Measurements from ENCODE around the gene PCDHGC5. TPM values are rescaled to one million over a fixed set of nuclear protein-coding genes. Genes with fewer than 3 reads are reported as not detected.

PCDHGC5 gene
- total RNA-seq, 2 experiments from 2014 or later, result 4.4 to 5.0 TPM

DNA sequence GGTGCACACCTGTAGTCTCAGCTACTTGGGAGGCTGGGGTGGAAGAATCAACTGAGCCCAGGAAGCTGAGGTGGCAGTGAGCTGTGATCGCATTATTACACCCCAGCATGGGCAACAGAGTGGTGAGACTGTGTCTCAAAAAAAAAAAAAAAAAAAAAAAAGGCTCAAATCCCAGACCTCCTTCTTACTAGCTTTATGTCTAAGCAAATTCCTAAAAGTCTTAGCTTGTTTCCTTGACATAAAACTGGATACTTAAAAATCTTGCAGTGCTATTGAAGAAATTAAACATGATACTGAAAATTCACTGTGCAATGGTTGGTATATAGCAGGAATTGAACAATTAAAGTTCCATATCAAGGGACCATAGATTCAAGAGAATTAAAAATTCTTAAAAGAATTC lies 45.0 kb downstream of the PCDHGC5 start:
- H3K9me3 ChIP-seq (ENCODE audit: low read length), result no peaks in the 10 kb centered on the region
- no peaks in the 10 kb centered on the region; the same call in 1 of the 2 replicates for H3K79me2 ChIP-seq (ENCODE audit: insufficient read depth, low read depth, low read length)
- peaks cover 33% of the 10 kb centered on the region for H3K4me1 ChIP-seq (ENCODE audit: insufficient read depth, low read length, poor library complexity, severe bottlenecking)
- no peak overlapping the region for H3K4me2 ChIP-seq (ENCODE audit: low read length)
- DNase-seq (ENCODE audit: low spot score), result no peak
- no peaks in the 10 kb centered on the region for H3K9me2 ChIP-seq (ENCODE audit: insufficient read depth, low read length)
- no TSS peak for BruUV-seq (replicated peaks)
- TF ChIP-seq, protein P1, sequence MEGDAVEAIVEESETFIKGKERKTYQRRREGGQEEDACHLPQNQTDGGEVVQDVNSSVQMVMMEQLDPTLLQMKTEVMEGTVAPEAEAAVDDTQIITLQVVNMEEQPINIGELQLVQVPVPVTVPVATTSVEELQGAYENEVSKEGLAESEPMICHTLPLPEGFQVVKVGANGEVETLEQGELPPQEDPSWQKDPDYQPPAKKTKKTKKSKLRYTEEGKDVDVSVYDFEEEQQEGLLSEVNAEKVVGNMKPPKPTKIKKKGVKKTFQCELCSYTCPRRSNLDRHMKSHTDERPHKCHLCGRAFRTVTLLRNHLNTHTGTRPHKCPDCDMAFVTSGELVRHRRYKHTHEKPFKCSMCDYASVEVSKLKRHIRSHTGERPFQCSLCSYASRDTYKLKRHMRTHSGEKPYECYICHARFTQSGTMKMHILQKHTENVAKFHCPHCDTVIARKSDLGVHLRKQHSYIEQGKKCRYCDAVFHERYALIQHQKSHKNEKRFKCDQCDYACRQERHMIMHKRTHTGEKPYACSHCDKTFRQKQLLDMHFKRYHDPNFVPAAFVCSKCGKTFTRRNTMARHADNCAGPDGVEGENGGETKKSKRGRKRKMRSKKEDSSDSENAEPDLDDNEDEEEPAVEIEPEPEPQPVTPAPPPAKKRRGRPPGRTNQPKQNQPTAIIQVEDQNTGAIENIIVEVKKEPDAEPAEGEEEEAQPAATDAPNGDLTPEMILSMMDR (conservative IDR thresholded peaks at IDR 0.05; ENCODE audit: low read length), result no peak
- TF ChIP-seq EZH2phosphoT487 (IDR thresholded peaks at IDR 0.05; ENCODE audit: borderline replicate concordance, low read depth, low read length), result no peak
- H4K20me1 ChIP-seq (ENCODE audit: insufficient read depth, low read length), result no peaks in the 10 kb centered on the region
- H3K36me3 ChIP-seq (ENCODE audit: insufficient read depth, low read length), result peaks cover 60% of the 10 kb centered on the region
- H3K4me3 ChIP-seq (ENCODE audit: low read depth, low read length, poor library complexity, severe bottlenecking), result no peak overlapping the region
- intact Hi-C loops (cut with micrococcal nuclease; ENCODE audit: unreplicated experiment), result no loop called here
- POLR2A ChIA-PET, result interaction anchor here (0.6 to 1.3 kb wide), 9 partner anchors 12 to 213 kb away, joined by 3 to 9 read pairs (median 3); partner anchors contain the start of gene TAF7
- no peak overlapping the region for H3K27ac ChIP-seq (ENCODE audit: low read depth, low read length, poor library complexity, severe bottlenecking)
- CTCF ChIA-PET (ENCODE audit: unreplicated experiment), result interaction anchor here (0.6 kb wide), 1 partner anchor 55 kb away, joined by 7 read pairs; no protein-coding TSS in a partner anchor
- no peak overlapping the region for H2AFZ ChIP-seq (ENCODE audit: low read length)

DNA sequence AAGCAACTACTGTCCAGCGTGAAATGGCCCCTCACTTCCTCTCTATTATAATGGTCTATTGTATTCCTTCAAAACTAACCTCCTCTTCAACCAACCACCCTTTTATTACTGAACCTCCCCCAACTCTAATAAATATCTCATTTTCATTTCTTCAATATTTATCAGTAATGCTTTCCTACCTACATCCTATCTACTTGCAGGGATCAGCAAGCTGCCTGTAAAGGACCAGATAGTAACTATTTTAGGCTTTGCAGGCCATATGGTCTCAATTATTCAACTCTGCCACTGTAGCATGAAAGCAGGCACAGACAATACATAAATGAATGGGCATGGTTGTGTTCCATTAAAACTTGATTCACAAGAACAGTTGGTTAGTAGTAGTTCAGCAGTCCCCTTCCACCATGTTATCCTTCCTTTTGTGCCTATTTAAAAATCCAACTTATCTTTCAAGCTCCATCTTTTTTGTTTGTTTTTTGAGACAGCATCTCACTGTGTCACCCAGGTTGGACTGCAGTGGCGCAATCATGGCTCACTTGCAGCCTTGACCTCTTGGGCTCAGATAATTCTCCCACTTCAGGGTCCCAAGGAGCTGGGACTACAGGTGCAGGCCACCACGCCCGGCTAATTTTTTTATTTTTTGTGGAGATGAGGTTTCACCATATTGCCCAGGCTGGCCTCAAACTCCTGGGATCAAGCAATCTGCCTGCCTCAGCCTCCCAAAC lies 45.8 kb downstream of the PCDHGC5 start:
- Histone ChIP-seq H2AFZ (ENCODE audit: low read length) (no peak overlapping the region), H3K4me2 (ENCODE audit: low read length) (no peak overlapping the region), H3K79me2 (ENCODE audit: insufficient read depth, low read depth, low read length) (no peaks in the 10 kb centered on the region), H3K4me3 (ENCODE audit: low read depth, low read length, poor library complexity, severe bottlenecking) (no peak overlapping the region), H3K27ac (ENCODE audit: low read depth, low read length, poor library complexity, severe bottlenecking) (no peak overlapping the region), H4K20me1 (ENCODE audit: insufficient read depth, low read length) (no peaks in the 10 kb centered on the region), H3K36me3 (ENCODE audit: insufficient read depth, low read length) (peaks cover 65% of the 10 kb centered on the region), H3K9me2 (ENCODE audit: insufficient read depth, low read length) (no peaks in the 10 kb centered on the region), H3K9me3 (ENCODE audit: low read length) (no peaks in the 10 kb centered on the region), H3K4me1 (ENCODE audit: insufficient read depth, low read length, poor library complexity, severe bottlenecking) (peaks cover 25% of the 10 kb centered on the region)
- intact Hi-C loops (cut with micrococcal nuclease; ENCODE audit: unreplicated experiment), result no loop called here
- CTCF ChIA-PET (ENCODE audit: unreplicated experiment), result interaction anchor here (0.6 kb wide), 1 partner anchor 56 kb away, joined by 7 read pairs; no protein-coding TSS in a partner anchor
- DNase-seq (ENCODE audit: low spot score), result no peak
- no TSS peak for BruUV-seq (replicated peaks)
- TF ChIP-seq EZH2phosphoT487 (IDR thresholded peaks at IDR 0.05; ENCODE audit: borderline replicate concordance, low read depth, low read length), result no peak
- TF ChIP-seq, protein P1 (conservative IDR thresholded peaks at IDR 0.05; ENCODE audit: low read length), result no peak
- POLR2A ChIA-PET, result interaction anchor here (0.6 to 1.3 kb wide), 10 partner anchors 11 to 170 kb away, joined by 3 to 9 read pairs (median 4); no protein-coding TSS in a partner anchor

Other genes starting within 250 kb of the PCDHGC5 start
- not detected in 2 replicates for gene PCDHB15, start 243.7 kb upstream of the PCDHGC5 start, total RNA-seq (2014; rRNA removed; shearing (Covaris generic))
- not detected in 2 replicates for gene PCDHB15, start 243.7 kb upstream of the PCDHGC5 start, total RNA-seq (2022)
- gene SLC25A2, start 185.0 kb upstream of the PCDHGC5 start, total RNA-seq (2014; rRNA removed; shearing (Covaris generic)), result 0.16 and 0.95 TPM in 2 replicates
- 0.70 and 1.6 TPM in 2 replicates for gene SLC25A2, start 185.0 kb upstream of the PCDHGC5 start, total RNA-seq (2022)
- 115 and 126 TPM in 2 replicates for gene TAF7, start 168.3 kb upstream of the PCDHGC5 start, total RNA-seq (2014; rRNA removed; shearing (Covaris generic))
- gene TAF7, start 168.3 kb upstream of the PCDHGC5 start, total RNA-seq (2022), result 103 and 113 TPM in 2 replicates
- 1.3 and 1.8 TPM in 2 replicates for gene PCDHGA1, start 158.6 kb upstream of the PCDHGC5 start, total RNA-seq (2014; rRNA removed; shearing (Covaris generic))
- gene PCDHGA1, start 158.6 kb upstream of the PCDHGC5 start, total RNA-seq (2022), result 1.7 and 1.9 TPM in 2 replicates
- 0.19 and 0.51 TPM in 2 replicates for gene PCDHGA2, start 150.3 kb upstream of the PCDHGC5 start, total RNA-seq (2014; rRNA removed; shearing (Covaris generic))
- 0.74 and 1.1 TPM in 2 replicates for gene PCDHGA2, start 150.3 kb upstream of the PCDHGC5 start, total RNA-seq (2022)
- gene PCDHGA3, start 145.3 kb upstream of the PCDHGC5 start, total RNA-seq (2014; rRNA removed; shearing (Covaris generic)), result 0.21 and 0.25 TPM in 2 replicates
- 0.36 and 0.65 TPM in 2 replicates for gene PCDHGA3, start 145.3 kb upstream of the PCDHGC5 start, total RNA-seq (2022)
- 2.8 and 4.1 TPM in 2 replicates for gene PCDHGB1, start 139.0 kb upstream of the PCDHGC5 start, total RNA-seq (2014; rRNA removed; shearing (Covaris generic))
- 2.8 and 3.0 TPM in 2 replicates for gene PCDHGB1, start 139.0 kb upstream of the PCDHGC5 start, total RNA-seq (2022)
- 1.9 and 3.5 TPM in 2 replicates for gene PCDHGA4, start 134.1 kb upstream of the PCDHGC5 start, total RNA-seq (2014; rRNA removed; shearing (Covaris generic))
- 1.8 and 1.9 TPM in 2 replicates for gene PCDHGA4, start 134.1 kb upstream of the PCDHGC5 start, total RNA-seq (2022)
- 8.3 and 9.3 TPM in 2 replicates for gene PCDHGB2, start 129.1 kb upstream of the PCDHGC5 start, total RNA-seq (2014; rRNA removed; shearing (Covaris generic))
- gene PCDHGB2, start 129.1 kb upstream of the PCDHGC5 start, total RNA-seq (2022), result 9.2 and 10.9 TPM in 2 replicates
- 5.2 and 6.1 TPM in 2 replicates for gene PCDHGA5, start 124.9 kb upstream of the PCDHGC5 start, total RNA-seq (2014; rRNA removed; shearing (Covaris generic))
- 4.6 and 4.9 TPM in 2 replicates for gene PCDHGA5, start 124.9 kb upstream of the PCDHGC5 start, total RNA-seq (2022)
- 3.5 and 5.8 TPM in 2 replicates for gene PCDHGB3, start 118.8 kb upstream of the PCDHGC5 start, total RNA-seq (2014; rRNA removed; shearing (Covaris generic))
- gene PCDHGB3, start 118.8 kb upstream of the PCDHGC5 start, total RNA-seq (2022), result 6.1 and 6.3 TPM in 2 replicates
- gene PCDHGA6, start 115.2 kb upstream of the PCDHGC5 start, total RNA-seq (2014; rRNA removed; shearing (Covaris generic)), result 6.3 and 7.2 TPM in 2 replicates
- gene PCDHGA6, start 115.2 kb upstream of the PCDHGC5 start, total RNA-seq (2022), result 5.5 and 6.2 TPM in 2 replicates
- 4.7 and 6.4 TPM in 2 replicates for gene PCDHGA7, start 106.3 kb upstream of the PCDHGC5 start, total RNA-seq (2014; rRNA removed; shearing (Covaris generic))
- 5.6 TPM in 2 replicates for gene PCDHGA7, start 106.3 kb upstream of the PCDHGC5 start, total RNA-seq (2022)
- gene PCDHGB4, start 101.4 kb upstream of the PCDHGC5 start, total RNA-seq (2014; rRNA removed; shearing (Covaris generic)), result 8.7 and 9.3 TPM in 2 replicates
- 6.5 and 6.9 TPM in 2 replicates for gene PCDHGB4, start 101.4 kb upstream of the PCDHGC5 start, total RNA-seq (2022)
- 5.0 and 5.3 TPM in 2 replicates for gene PCDHGA8, start 96.4 kb upstream of the PCDHGC5 start, total RNA-seq (2014; rRNA removed; shearing (Covaris generic))
- 3.8 and 4.7 TPM in 2 replicates for gene PCDHGA8, start 96.4 kb upstream of the PCDHGC5 start, total RNA-seq (2022)
- 3.8 and 5.1 TPM in 2 replicates for gene PCDHGB5, start 91.1 kb upstream of the PCDHGC5 start, total RNA-seq (2014; rRNA removed; shearing (Covaris generic))
- gene PCDHGB5, start 91.1 kb upstream of the PCDHGC5 start, total RNA-seq (2022), result 7.1 and 8.6 TPM in 2 replicates
- 3.7 and 5.9 TPM in 2 replicates for gene PCDHGA9, start 86.3 kb upstream of the PCDHGC5 start, total RNA-seq (2014; rRNA removed; shearing (Covaris generic))
- 5.2 and 5.7 TPM in 2 replicates for gene PCDHGA9, start 86.3 kb upstream of the PCDHGC5 start, total RNA-seq (2022)
- gene PCDHGB6, start 81.1 kb upstream of the PCDHGC5 start, total RNA-seq (2014; rRNA removed; shearing (Covaris generic)), result 3.2 and 4.7 TPM in 2 replicates
- 4.1 and 4.5 TPM in 2 replicates for gene PCDHGB6, start 81.1 kb upstream of the PCDHGC5 start, total RNA-seq (2022)
- 2.7 and 4.9 TPM in 2 replicates for gene PCDHGA10, start 76.1 kb upstream of the PCDHGC5 start, total RNA-seq (2014; rRNA removed; shearing (Covaris generic))
- gene PCDHGA10, start 76.1 kb upstream of the PCDHGC5 start, total RNA-seq (2022), result 3.4 and 3.9 TPM in 2 replicates
- gene PCDHGB7, start 71.4 kb upstream of the PCDHGC5 start, total RNA-seq (2014; rRNA removed; shearing (Covaris generic)), result 3.3 and 3.9 TPM in 2 replicates
- 4.5 and 5.4 TPM in 2 replicates for gene PCDHGB7, start 71.4 kb upstream of the PCDHGC5 start, total RNA-seq (2022)
- gene PCDHGA11, start 68.0 kb upstream of the PCDHGC5 start, total RNA-seq (2014; rRNA removed; shearing (Covaris generic)), result 4.8 and 6.8 TPM in 2 replicates
- gene PCDHGA11, start 68.0 kb upstream of the PCDHGC5 start, total RNA-seq (2022), result 3.4 and 4.1 TPM in 2 replicates
- 2.6 and 3.9 TPM in 2 replicates for gene PCDHGA12, start 58.6 kb upstream of the PCDHGC5 start, total RNA-seq (2014; rRNA removed; shearing (Covaris generic))
- gene PCDHGA12, start 58.6 kb upstream of the PCDHGC5 start, total RNA-seq (2022), result 3.0 and 3.4 TPM in 2 replicates
- gene PCDHGC3, start 13.1 kb upstream of the PCDHGC5 start, total RNA-seq (2014; rRNA removed; shearing (Covaris generic)), result 20.4 and 27.2 TPM in 2 replicates
- gene PCDHGC3, start 13.1 kb upstream of the PCDHGC5 start, total RNA-seq (2022), result 59.7 and 60.0 TPM in 2 replicates
- 6.3 and 8.4 TPM in 2 replicates for gene PCDHGC4, start 4.1 kb upstream of the PCDHGC5 start, total RNA-seq (2014; rRNA removed; shearing (Covaris generic))
- gene PCDHGC4, start 4.1 kb upstream of the PCDHGC5 start, total RNA-seq (2022), result 6.4 and 7.0 TPM in 2 replicates
- gene DIAPH1, start 129.9 kb downstream of the PCDHGC5 start, total RNA-seq (2014; rRNA removed; shearing (Covaris generic)), result 64.9 and 78.8 TPM in 2 replicates
- 143 and 174 TPM in 2 replicates for gene DIAPH1, start 129.9 kb downstream of the PCDHGC5 start, total RNA-seq (2022)
- 78.8 and 85.4 TPM in 2 replicates for gene HDAC3, start 147.8 kb downstream of the PCDHGC5 start, total RNA-seq (2014; rRNA removed; shearing (Covaris generic))
- gene HDAC3, start 147.8 kb downstream of the PCDHGC5 start, total RNA-seq (2022), result 83.6 and 85.3 TPM in 2 replicates
- gene RELL2, start 147.9 kb downstream of the PCDHGC5 start, total RNA-seq (2014; rRNA removed; shearing (Covaris generic)), result 28.0 and 29.8 TPM in 2 replicates
- gene RELL2, start 147.9 kb downstream of the PCDHGC5 start, total RNA-seq (2022), result 37.9 and 43.1 TPM in 2 replicates
- 31.9 and 49.0 TPM in 2 replicates for gene FCHSD1, start 162.3 kb downstream of the PCDHGC5 start, total RNA-seq (2014; rRNA removed; shearing (Covaris generic))
- gene FCHSD1, start 162.3 kb downstream of the PCDHGC5 start, total RNA-seq (2022), result 55.3 and 60.8 TPM in 2 replicates
- gene ARAP3, start 193.1 kb downstream of the PCDHGC5 start, total RNA-seq (2014; rRNA removed; shearing (Covaris generic)), result not detected in 2 replicates
- not detected in 2 replicates for gene ARAP3, start 193.1 kb downstream of the PCDHGC5 start, total RNA-seq (2022)

Data from OCI-LY7 (cell line).